22Rv1 (cell line): ENCODE measurements around the gene PPP1R2.

Experiments
- ZFX ChIP-seq: fragments of 450-650 bp; IDR thresholded peaks from 2 replicates; pipeline ENCODE4 v1.6.1; 2017; ENCODE audit warnings: antibody characterized with exemption, borderline replicate concordance
- TF ChIP-seq, protein P1 (sequence below): fragments of 450-650 bp; IDR thresholded peaks from 2 replicates; pipeline ENCODE4 v1.5.1; 2017; ENCODE audit warnings: mild to moderate bottlenecking

DNA sequence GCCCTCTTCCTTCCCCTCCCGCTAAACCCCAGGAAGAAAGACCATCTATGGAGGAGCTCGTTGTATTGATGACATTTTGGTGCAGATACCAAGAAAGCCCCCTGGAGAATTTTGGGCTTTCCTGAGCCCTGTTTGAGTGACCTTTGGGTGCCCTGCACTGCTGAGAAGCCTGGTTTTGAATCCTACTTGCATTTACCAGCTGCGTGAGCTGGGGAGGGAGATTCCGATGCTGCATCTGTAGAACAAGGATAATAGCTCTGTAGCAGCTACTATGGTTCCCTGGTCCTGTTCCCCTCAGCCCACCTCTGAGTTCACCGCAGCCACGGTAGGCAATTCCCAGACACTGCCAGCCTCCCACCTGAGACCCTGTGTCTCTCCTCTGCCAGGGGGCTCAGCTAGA lies 35.4 kb upstream of the PPP1R2 start:
- TF ChIP-seq, protein P1, sequence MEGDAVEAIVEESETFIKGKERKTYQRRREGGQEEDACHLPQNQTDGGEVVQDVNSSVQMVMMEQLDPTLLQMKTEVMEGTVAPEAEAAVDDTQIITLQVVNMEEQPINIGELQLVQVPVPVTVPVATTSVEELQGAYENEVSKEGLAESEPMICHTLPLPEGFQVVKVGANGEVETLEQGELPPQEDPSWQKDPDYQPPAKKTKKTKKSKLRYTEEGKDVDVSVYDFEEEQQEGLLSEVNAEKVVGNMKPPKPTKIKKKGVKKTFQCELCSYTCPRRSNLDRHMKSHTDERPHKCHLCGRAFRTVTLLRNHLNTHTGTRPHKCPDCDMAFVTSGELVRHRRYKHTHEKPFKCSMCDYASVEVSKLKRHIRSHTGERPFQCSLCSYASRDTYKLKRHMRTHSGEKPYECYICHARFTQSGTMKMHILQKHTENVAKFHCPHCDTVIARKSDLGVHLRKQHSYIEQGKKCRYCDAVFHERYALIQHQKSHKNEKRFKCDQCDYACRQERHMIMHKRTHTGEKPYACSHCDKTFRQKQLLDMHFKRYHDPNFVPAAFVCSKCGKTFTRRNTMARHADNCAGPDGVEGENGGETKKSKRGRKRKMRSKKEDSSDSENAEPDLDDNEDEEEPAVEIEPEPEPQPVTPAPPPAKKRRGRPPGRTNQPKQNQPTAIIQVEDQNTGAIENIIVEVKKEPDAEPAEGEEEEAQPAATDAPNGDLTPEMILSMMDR, result no peak
- TF ChIP-seq ZFX, result no peak
